HCT116 (cell line): ENCODE measurements around the gene FHIT. TPM values are rescaled to one million over a fixed set of nuclear protein-coding genes. Genes with fewer than 3 reads are reported as not detected.

Source experiments
- ATAC-seq: fragments of 200-7000 bp; cut with Tn5 transposase; 2 replicates; pipeline ENCODE4 v1.9.1; 2020; ENCODE audit warnings: mild to moderate bottlenecking, moderate library complexity
- BruUV-seq: library from RNA; stranded (reverse); fragments of 400-500 nt; replicated peaks from 2 replicates; lab custom pipeline; 2021; lab: Mats Ljungman, UMichigan
- CTCF ChIA-PET: fragments of 300-600 bp; sonication (Branson Sonifier 250); formaldehyde crosslinking; loops from one replicate; lab custom pipeline; 2021; ENCODE audit warnings: antibody characterized with exemption; lab: Charles Lee
- POLR2A ChIA-PET: fragments of 300-600, 350-600 bp; sonication (Branson Sonifier 250); formaldehyde crosslinking; loops from one replicate; lab custom pipeline; 2021; ENCODE audit warnings: antibody characterized with exemption; lab: Charles Lee
- RAD21 ChIA-PET, 2 experiments: fragments of 300-600 bp; sonication (Branson Sonifier 250); formaldehyde crosslinking; loops; one replicate each; lab custom pipeline; 2023; ENCODE audit warnings: low total read pairs in 2 of 2; ENCODE audit not compliant: uncharacterized antibody in 2 of 2, unreplicated experiment in 2 of 2, low non-redundant PET in 1 of 2; lab: Charles Lee
- DNase-seq: peaks from one replicate; pipeline ENCODE4 v3.0.0-alpha.2; 2010; ENCODE audit warnings: low read depth, low spot score
- H2AFZ ChIP-seq: fragments of 200-600 bp; shearing (Covaris generic), sonication (generic); 2 replicates; pipeline ENCODE4 v1.6.1; 2017; ENCODE audit warnings: low read depth, mixed run types, mixed read lengths, antibody characterized with exemption, low read length; ENCODE audit not compliant: poor library complexity, severe bottlenecking
- H3K27ac ChIP-seq: 2 replicates; pipeline ENCODE4 v1.5.1; 2012; ENCODE audit warnings: low read depth, low read length
- H3K27me3 ChIP-seq: fragments of 200-600 bp; sonication (generic); 2 replicates; pipeline ENCODE4 v1.6.1; 2016; ENCODE audit warnings: mixed run types, low read length, mixed read lengths; ENCODE audit not compliant: insufficient read depth
- H3K36me3 ChIP-seq, 2 experiments: fragments of 200-500 bp in 1 of 2; fragments of 200-600 bp in 1 of 2; sonication (Bioruptor generic) in 1 of 2; sonication (generic) in 1 of 2; 2 replicates each; pipeline versions ENCODE4 v1.5.1 to v1.6.1; 2014 to 2016; ENCODE audit warnings: low read length in 2 of 2, inconsistent platforms in 1 of 2, mixed read lengths in 1 of 2, mixed run types in 1 of 2; ENCODE audit not compliant: insufficient read depth in 2 of 2, control insufficient read depth in 1 of 2
- H3K4me1 ChIP-seq, 2 experiments: fragments of 200-600 bp in 1 of 2; sonication (generic) in 1 of 2; 2 replicates each; pipeline versions ENCODE4 v1.5.1 to v1.6.1; 2012 to 2017; ENCODE audit warnings: low read length in 2 of 2, inconsistent platforms in 1 of 2, mild to moderate bottlenecking in 1 of 2, mixed read lengths in 1 of 2, mixed run types in 1 of 2, moderate library complexity in 1 of 2; ENCODE audit not compliant: insufficient read depth in 2 of 2, control insufficient read depth in 1 of 2
- H3K4me2 ChIP-seq: fragments of 200-600 bp; sonication (generic); 2 replicates; pipeline ENCODE4 v1.6.1; 2017; ENCODE audit warnings: mixed run types, low read length, mixed read lengths
- H3K4me3 ChIP-seq, 2 experiments: fragments of 200-600 bp in 1 of 2; sonication (generic) in 1 of 2; replicated peaks in 1 of 2; 2 replicates each; pipeline ENCODE4 v1.5.1; 2011 to 2016; ENCODE audit warnings: low read length in 2 of 2, control low read depth in 1 of 2, low read depth in 1 of 2, mild to moderate bottlenecking in 1 of 2, mixed read lengths in 1 of 2, mixed run types in 1 of 2
- H3K79me2 ChIP-seq: fragments of 200-600 bp; sonication (generic); 2 replicates; pipeline ENCODE4 v1.6.1; 2017; ENCODE audit warnings: mild to moderate bottlenecking, mixed run types, low read length, moderate library complexity, mixed read lengths; ENCODE audit not compliant: insufficient read depth
- H3K9ac ChIP-seq: fragments of 200-600 bp; sonication (generic); 2 replicates; pipeline ENCODE4 v1.6.1; 2016; ENCODE audit warnings: low read length, mixed read lengths
- H3K9me2 ChIP-seq: fragments of 200-600 bp; sonication (generic), shearing (Covaris generic); 2 replicates; pipeline ENCODE4 v1.6.1; 2017; ENCODE audit warnings: mixed run types, mild to moderate bottlenecking, moderate library complexity; ENCODE audit not compliant: insufficient read depth
- H3K9me3 ChIP-seq, 2 experiments: fragments of 200-500 bp in 1 of 2; fragments of 200-600 bp in 1 of 2; sonication (Bioruptor generic) in 1 of 2; sonication (generic) in 1 of 2; 2 replicates each; pipeline ENCODE4 v1.6.1; 2014 to 2017; ENCODE audit warnings: low read length in 2 of 2, mixed read lengths in 2 of 2, inconsistent platforms in 1 of 2, low read depth in 1 of 2, mild to moderate bottlenecking in 1 of 2, mixed run types in 1 of 2, moderate library complexity in 1 of 2; ENCODE audit not compliant: control insufficient read depth in 1 of 2, insufficient read depth in 1 of 2
- H4K20me1 ChIP-seq: fragments of 200-600 bp; sonication (generic), shearing (Covaris generic); 2 replicates; pipeline ENCODE4 v1.6.1; 2017; ENCODE audit warnings: mixed run types, mild to moderate bottlenecking, moderate library complexity; ENCODE audit not compliant: insufficient read depth
- ATF3 ChIP-seq: IDR thresholded peaks from 2 replicates; pipeline ENCODE4 v1.6.1; 2012
- CBX3 ChIP-seq: IDR thresholded peaks from 2 replicates; pipeline ENCODE4 v1.6.1; 2012; ENCODE audit warnings: low read depth
- CEBPB ChIP-seq: IDR thresholded peaks from 2 replicates; pipeline ENCODE4 v1.6.1; 2012; ENCODE audit warnings: low read depth
- CTCF ChIP-seq, 3 experiments: fragments of 200-600 bp in 1 of 3; sonication (generic) in 1 of 3; IDR thresholded peaks in 2 of 3; conservative IDR thresholded peaks in 1 of 3; 2 replicates each; pipeline ENCODE4 v1.5.1; 2012 to 2017; ENCODE audit warnings: low read depth in 2 of 3, low read length in 2 of 3, antibody characterized with exemption in 1 of 3, borderline replicate concordance in 1 of 3, control low read depth in 1 of 3, mild to moderate bottlenecking in 1 of 3, mixed read lengths in 1 of 3, mixed run types in 1 of 3, moderate library complexity in 1 of 3; ENCODE audit not compliant: insufficient read depth in 1 of 3
- ELF1 ChIP-seq: IDR thresholded peaks from 2 replicates; pipeline ENCODE4 v1.6.1; 2012; ENCODE audit warnings: low read depth, borderline replicate concordance
- EZH2 ChIP-seq: fragments of 200-600 bp; sonication (generic); IDR thresholded peaks from 2 replicates; pipeline ENCODE4 v1.6.1; 2017; ENCODE audit warnings: antibody characterized with exemption, mixed run types
- EZH2phosphoT487 ChIP-seq: fragments of 200-600 bp; IDR thresholded peaks from 2 replicates; pipeline ENCODE4 v1.6.1; 2018; ENCODE audit warnings: antibody characterized with exemption, borderline replicate concordance
- JUND ChIP-seq: IDR thresholded peaks from 2 replicates; pipeline ENCODE4 v1.6.1; 2012
- POLR2A ChIP-seq: IDR thresholded peaks from 2 replicates; pipeline ENCODE4 v1.7.0; 2011; ENCODE audit warnings: borderline replicate concordance; ENCODE audit not compliant: insufficient read depth, insufficient read length; ENCODE audit errors: extremely low read depth
- POLR2AphosphoS5 ChIP-seq: IDR thresholded peaks from 2 replicates; pipeline ENCODE4 v1.6.1; 2011; ENCODE audit warnings: mild to moderate bottlenecking, low read depth, low read length, moderate library complexity
- RAD21 ChIP-seq: IDR thresholded peaks from 2 replicates; pipeline ENCODE4 v1.6.1; 2012; ENCODE audit warnings: low read depth, mild to moderate bottlenecking
- SP1 ChIP-seq: IDR thresholded peaks from 2 replicates; pipeline ENCODE4 v1.6.1; 2012; ENCODE audit warnings: low read depth
- SRF ChIP-seq: IDR thresholded peaks from 2 replicates; pipeline ENCODE4 v1.6.1; 2012; ENCODE audit warnings: low read depth
- TCF7L2 ChIP-seq: IDR thresholded peaks from 2 replicates; pipeline ENCODE4 v1.7.0; 2011; ENCODE audit warnings: borderline replicate concordance, inconsistent platforms; ENCODE audit not compliant: insufficient read depth, insufficient read length; ENCODE audit errors: extremely low read depth
- YY1 ChIP-seq: IDR thresholded peaks from 2 replicates; pipeline ENCODE4 v1.6.1; 2011; ENCODE audit warnings: low read length, low read depth, moderate library complexity, mild to moderate bottlenecking; ENCODE audit not compliant: insufficient replicate concordance; ENCODE audit errors: extremely low read depth
- ZBTB33 ChIP-seq: IDR thresholded peaks from 2 replicates; pipeline ENCODE4 v1.6.1; 2011; ENCODE audit warnings: mild to moderate bottlenecking, low read length, moderate library complexity; ENCODE audit not compliant: insufficient replicate concordance; ENCODE audit errors: extremely low read depth
- ZFX ChIP-seq: fragments of 450-650 bp; IDR thresholded peaks from 2 replicates; pipeline ENCODE4 v1.6.1; 2017
- intact Hi-C: fragments of 100-400 bp; cut with micrococcal nuclease; formaldehyde crosslinking; loops from 2 replicates; pipeline ENCODE4 v1.10.0; 2022
- total RNA-seq: library from RNA; stranded (reverse); gene quantifications from one replicate; pipeline ENCODE4 v1.2.1, GENCODE V29; 2021; ENCODE audit not compliant: unreplicated experiment

Gene FHIT
- total RNA-seq, 1 experiment from 2014 or later, result 20.1 TPM

- Histone ChIP-seq H3K4me1 (no peaks in the 10 kb centered on the region), H3K9ac (no peak overlapping the region), H3K9me3 (no peaks in the 10 kb centered on the region), H4K20me1 (no peaks in the 10 kb centered on the region), H3K79me2 (no peaks in the 10 kb centered on the region), H3K27me3 (no peaks in the 10 kb centered on the region), H3K9me2 (no peaks in the 10 kb centered on the region), H3K4me3 (no peak overlapping the region), H3K27ac (no peak overlapping the region), H3K36me3 (no peaks in the 10 kb centered on the region), H3K4me2 (no peak overlapping the region), H2AFZ (no peak overlapping the region)
- ChIA-PET CTCF (no interaction called here), RAD21 (no interaction called here), POLR2A (no interaction called here)
- TF ChIP-seq ATF3 (no peak), CEBPB (no peak), POLR2AphosphoS5 (no peak), JUND (no peak), ZFX (no peak), SRF (no peak)
- ATAC-seq (no peak), DNase-seq (no peak)
- intact Hi-C loops, result no loop called here
- BruUV-seq, result no TSS peak
Observed at GRCh38 chr3:60954048-60954447, 297.2 kb downstream of the FHIT start.

- no peak overlapping the region for H3K27ac ChIP-seq
- no peaks in the 10 kb centered on the region for H3K27me3 ChIP-seq
- no peak overlapping the region for H2AFZ ChIP-seq
- intact Hi-C loops, result no loop called here
- no peak overlapping the region for H3K9ac ChIP-seq
- BruUV-seq, result no TSS peak
- H3K9me3 ChIP-seq, result no peaks in the 10 kb centered on the region
- H3K9me2 ChIP-seq, result no peaks in the 10 kb centered on the region
- ChIA-PET POLR2A (no interaction called here), RAD21 (no interaction called here), CTCF (no interaction called here)
- no peaks in the 10 kb centered on the region for H4K20me1 ChIP-seq
- no peaks in the 10 kb centered on the region for H3K79me2 ChIP-seq
- no peak overlapping the region for H3K4me2 ChIP-seq
- no peaks in the 10 kb centered on the region for H3K36me3 ChIP-seq
- H3K4me1 ChIP-seq, result no peaks in the 10 kb centered on the region
- H3K4me3 ChIP-seq, result no peak overlapping the region
- ATAC-seq (no peak), DNase-seq (no peak)
- no peak for TF ChIP-seq EZH2
- no peak for TF ChIP-seq CEBPB
- TF ChIP-seq ZFX, result no peak
- TF ChIP-seq POLR2AphosphoS5, result no peak
- no peak for TF ChIP-seq CTCF (IDR thresholded peaks at IDR 0.05 in 2 of 3, conservative IDR thresholded peaks at IDR 0.05 in 1 of 3; ENCODE audit: borderline replicate concordance in 1 of 3, insufficient read depth in 1 of 3, low read depth in 2 of 3, low read length in 2 of 3)
- no peak for TF ChIP-seq RAD21
- no peak for TF ChIP-seq ZBTB33
- TF ChIP-seq ELF1, result no peak
- TF ChIP-seq EZH2phosphoT487, result no peak
- no peak for TF ChIP-seq SP1
- TF ChIP-seq YY1, result no peak
- no peak for TF ChIP-seq CBX3
- no peak for TF ChIP-seq ATF3
- TF ChIP-seq TCF7L2, result no peak
- no peak for TF ChIP-seq POLR2A
Observed at GRCh38 chr3:60953351-60953750, 297.9 kb downstream of the FHIT start.
